ENCODE measurements around the gene FDXR.

FDXR gene

GRCh38 chr17:74893936-74894671, 21.3 kb upstream of the FDXR start:
- no peak for DNase-seq

GRCh38 chr17:74892974-74893911, 20.4 kb upstream of the FDXR start, which contains the start of gene FADS6:
TSS of gene FADS6 (minus strand) at chr17:74893633. CDS start at chr17:74893595, 38 bp downstream.
- DNase-seq = no peak

GRCh38 chr17:74892013-74892841, 19.4 kb upstream of the FDXR start:
- DNase-seq = no peak

GRCh38 chr17:74890554-74890953, 17.8 kb upstream of the FDXR start:
- no peak for DNase-seq

- no peak for DNase-seq
Measured at GRCh38 chr17:74888469-74888868, 15.7 kb upstream of the FDXR start.

- DNase-seq = no peak
Measured at GRCh38 chr17:74883241-74883745, 10.5 kb upstream of the FDXR start.

GRCh38 chr17:74882517-74883240, 9.9 kb upstream of the FDXR start:
- DNase-seq = no peak

- DNase-seq = no peak
Measured at GRCh38 chr17:74881073-74881472, 8.3 kb upstream of the FDXR start.

- DNase-seq = no peak
Measured at GRCh38 chr17:74879308-74879707, 6.5 kb upstream of the FDXR start.

- DNase-seq = no peak
Measured at GRCh38 chr17:74878658-74879057, 5.9 kb upstream of the FDXR start.

- DNase-seq = no peak
Measured at GRCh38 chr17:74877592-74878548, 5.1 kb upstream of the FDXR start.

- no peak for DNase-seq
Measured at GRCh38 chr17:74875977-74876593, 3.3 kb upstream of the FDXR start.

GRCh38 chr17:74875155-74875976, 2.6 kb upstream of the FDXR start:
- no peak for DNase-seq

GRCh38 chr17:74874615-74875037, 1.8 kb upstream of the FDXR start:
- DNase-seq = no peak

- DNase-seq = no peak
Measured at GRCh38 chr17:74873874-74874614, 1.2 kb upstream of the FDXR start.

- peak; percentile 99 for DNase-seq
Measured at GRCh38 chr17:74873037-74873873, 461 bp upstream of the FDXR start.

GRCh38 chr17:74871356-74872076, 1.3 kb downstream of the FDXR start:
- DNase-seq = no peak

Data from NCI-H526 treated with DMSO at 0.1 percent for 48 hours (cell line).